Measurements from ENCODE around the gene PCDHGA5.
A peak's percentile ranks its signal among the peaks of the same experiment; 100 is the strongest.
"Not testable (repeated sequence)": the region's sequence is repeated elsewhere in the genome, so short reads cannot be mapped to it uniquely, and the experiment has no call there.

The PCDHGA5 gene

DNA sequence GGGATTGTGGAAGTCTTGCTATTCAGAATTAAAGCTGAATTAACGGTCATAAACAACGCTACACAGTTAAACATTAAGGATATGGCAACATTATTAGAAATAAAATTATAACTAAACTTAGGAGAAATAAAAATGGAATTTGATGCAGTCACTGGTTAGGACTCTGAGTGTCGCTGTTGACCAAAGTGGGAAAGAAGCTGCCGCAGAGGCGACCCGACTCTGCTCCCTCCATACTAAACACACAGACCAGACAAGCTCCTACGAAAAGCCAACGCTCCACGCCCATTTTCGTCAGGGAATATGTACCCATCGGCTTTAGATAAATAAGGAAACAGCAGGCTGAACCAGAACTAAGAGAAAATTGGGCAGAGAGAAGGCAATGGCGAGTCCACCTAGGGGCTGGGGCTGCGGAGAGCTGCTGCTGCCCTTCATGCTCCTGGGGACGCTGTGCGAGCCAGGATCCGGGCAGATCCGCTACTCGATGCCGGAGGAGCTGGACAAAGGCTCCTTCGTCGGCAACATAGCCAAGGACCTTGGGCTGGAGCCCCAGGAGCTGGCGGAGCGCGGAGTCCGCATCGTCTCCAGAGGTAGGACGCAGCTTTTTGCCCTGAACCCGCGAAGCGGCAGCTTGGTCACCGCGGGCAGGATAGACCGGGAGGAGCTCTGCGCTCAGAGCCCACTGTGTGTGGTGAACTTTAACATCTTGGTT lies at the start of gene PCDHGA5:
Gene PCDHGA5 (plus strand): TSS at position 211 of the 709 bp plus-strand sequence. CDS start 169 bp downstream, at position 380.
- Histone ChIP-seq H3K27ac (ENCODE audit: low read depth, low read length) (no peak within 1 kb of the TSS), H3K9ac (ENCODE audit: low read length) (no peak within 1 kb of the TSS), H3K36me3 (ENCODE audit: insufficient read depth, low read length) (no peaks in the 10 kb centered on the region), H3K9me3 (ENCODE audit: low read length) (peaks cover 58% of the 10 kb centered on the region), H3K27me3 (ENCODE audit: control insufficient read depth in 1 of 2, insufficient read depth in 2 of 2, low read length in 2 of 2) (no peaks in the 10 kb centered on the region), H3K4me3 (ENCODE audit: low read depth in 1 of 2, low read length in 2 of 2) (peak within 1 kb of the TSS; percentile 26 to 44), H3K4me1 (ENCODE audit: insufficient read depth, low read length) (no peaks in the 10 kb centered on the region)

DNA sequence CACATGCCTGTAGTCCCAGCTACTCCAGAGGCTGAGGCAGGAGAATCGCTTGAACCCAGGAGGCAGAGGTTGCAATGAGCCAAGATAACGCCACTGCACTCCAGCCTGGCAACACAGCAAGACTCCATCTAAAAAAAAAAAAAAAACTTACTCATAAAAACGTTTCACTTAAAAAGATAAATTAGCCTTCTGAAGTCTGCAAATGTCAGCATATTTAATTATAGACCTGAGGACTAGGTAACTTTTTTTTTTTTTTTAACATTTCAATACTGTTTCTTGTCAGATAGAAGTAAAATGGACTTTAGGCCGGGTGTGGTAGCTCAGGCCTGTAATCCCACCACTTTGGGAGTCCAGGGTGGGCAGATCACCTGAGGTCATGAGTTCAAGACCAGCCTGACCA lies 47.0 kb upstream of the PCDHGA5 start:
- H3K4me3 ChIP-seq (ENCODE audit: low read depth in 1 of 2, low read length in 2 of 2); H3K27ac ChIP-seq (ENCODE audit: low read depth, low read length); H3K4me1 ChIP-seq (ENCODE audit: insufficient read depth, low read length); H3K27me3 ChIP-seq (ENCODE audit: control insufficient read depth in 1 of 2, insufficient read depth in 2 of 2, low read length in 2 of 2); H3K9ac ChIP-seq (ENCODE audit: low read length): not testable (repeated sequence)
- H3K36me3 ChIP-seq (ENCODE audit: insufficient read depth, low read length), result peaks cover 19% of the 10 kb centered on the region
- peaks cover 55% of the 10 kb centered on the region for H3K9me3 ChIP-seq (ENCODE audit: low read length)

DNA sequence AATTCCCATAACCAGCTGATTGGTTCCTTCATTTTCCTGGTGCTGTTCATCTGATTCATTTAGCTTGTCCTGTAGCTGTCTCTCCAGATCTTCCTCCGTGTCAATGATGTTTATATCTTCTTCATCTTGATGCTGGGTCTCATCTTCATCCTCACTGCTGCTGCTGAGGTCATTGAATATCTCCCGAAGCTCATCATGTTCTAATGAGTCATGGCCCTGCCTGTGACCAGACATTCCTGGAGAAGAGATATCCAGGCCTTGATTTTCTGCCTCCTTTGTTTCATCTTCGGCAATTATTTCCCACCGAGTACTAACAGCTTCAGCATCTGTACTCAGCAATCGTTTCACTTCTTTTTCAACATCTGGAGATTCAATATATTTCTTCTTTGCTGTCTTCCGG lies 44.8 kb upstream of the PCDHGA5 start:
- H3K27me3 ChIP-seq (ENCODE audit: control insufficient read depth in 1 of 2, insufficient read depth in 2 of 2, low read length in 2 of 2), result no peaks in the 10 kb centered on the region
- H3K27ac ChIP-seq (ENCODE audit: low read depth, low read length), result no peak overlapping the region
- H3K36me3 ChIP-seq (ENCODE audit: insufficient read depth, low read length), result peaks cover 19% of the 10 kb centered on the region
- H3K9me3 ChIP-seq (ENCODE audit: low read length), result peaks cover 52% of the 10 kb centered on the region
- no peaks in the 10 kb centered on the region for H3K4me1 ChIP-seq (ENCODE audit: insufficient read depth, low read length)
- peak overlapping the region; percentile 98 for H3K4me3 ChIP-seq (ENCODE audit: low read depth in 1 of 2, low read length in 2 of 2)
- H3K9ac ChIP-seq (ENCODE audit: low read length), result no peak overlapping the region

DNA sequence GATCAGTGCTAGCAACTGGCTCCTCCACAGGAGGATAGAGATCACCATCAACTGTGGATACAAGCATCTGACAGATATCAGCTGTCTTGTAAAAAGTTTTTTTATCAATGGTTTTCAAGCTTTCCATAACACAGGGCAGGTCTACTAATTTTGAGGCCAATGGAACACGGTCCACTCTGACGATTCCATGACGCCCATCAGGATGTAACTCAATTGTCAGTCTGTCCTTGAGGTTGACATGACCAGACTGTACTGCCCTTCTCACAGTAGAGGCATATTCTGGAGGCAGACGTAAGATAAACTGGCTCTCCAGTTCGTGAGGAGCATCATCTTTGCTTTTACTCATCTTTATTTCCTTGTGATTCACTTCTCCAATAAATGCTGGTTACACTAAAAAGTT lies 44.3 kb upstream of the PCDHGA5 start:
- Histone ChIP-seq H3K4me1 (ENCODE audit: insufficient read depth, low read length) (no peaks in the 10 kb centered on the region), H3K27ac (ENCODE audit: low read depth, low read length) (no peak overlapping the region), H3K9ac (ENCODE audit: low read length) (no peak overlapping the region), H3K27me3 (ENCODE audit: control insufficient read depth in 1 of 2, insufficient read depth in 2 of 2, low read length in 2 of 2) (no peaks in the 10 kb centered on the region), H3K4me3 (ENCODE audit: low read depth in 1 of 2, low read length in 2 of 2) (peak overlapping the region; percentile 98), H3K36me3 (ENCODE audit: insufficient read depth, low read length) (peaks cover 19% of the 10 kb centered on the region), H3K9me3 (ENCODE audit: low read length) (peaks cover 51% of the 10 kb centered on the region)

DNA sequence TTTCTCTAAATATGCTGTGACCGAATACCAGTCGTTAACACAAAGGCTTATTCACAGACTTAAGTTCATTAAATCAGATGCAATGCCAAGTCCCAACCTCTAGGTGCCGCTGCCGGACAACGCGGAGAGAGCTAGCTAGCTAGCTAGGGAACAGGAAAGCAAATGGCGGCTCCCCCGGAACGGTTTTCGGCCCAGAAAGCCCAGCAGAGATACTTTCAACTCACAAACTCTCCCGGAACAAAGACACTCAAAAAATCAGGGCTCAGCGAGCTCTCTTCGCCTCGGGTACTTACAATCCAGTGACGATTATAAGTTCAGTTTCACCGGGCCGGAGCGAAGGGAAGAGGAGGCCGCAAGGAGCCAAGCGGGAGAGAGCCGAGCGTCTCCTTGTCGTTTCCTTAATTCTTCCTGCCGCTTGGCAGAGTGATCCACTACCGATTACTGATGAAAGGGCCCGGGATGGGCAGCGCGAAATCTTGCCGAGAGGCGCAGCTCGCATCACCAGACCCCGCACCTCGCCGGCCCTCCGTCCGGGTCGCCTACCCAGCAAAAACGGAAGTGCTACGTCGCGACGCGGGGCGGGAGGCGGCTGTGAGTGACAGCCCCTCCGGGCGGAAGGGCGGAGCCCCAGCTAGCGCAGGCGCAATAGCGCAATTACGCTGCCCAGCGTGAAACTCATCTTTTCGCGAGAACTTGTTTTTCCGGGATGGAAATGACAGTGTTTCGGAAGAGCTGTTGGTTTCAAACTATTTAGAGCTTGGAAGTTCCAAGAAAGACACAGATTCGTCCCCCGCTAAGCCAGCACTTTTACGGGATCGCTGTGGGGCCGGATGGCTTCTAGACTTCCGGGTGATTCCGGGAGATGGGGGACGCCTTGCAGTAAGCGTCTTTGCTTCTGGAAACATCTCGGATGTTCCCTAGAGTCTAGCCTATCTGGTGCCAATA lies 43.5 kb upstream of the PCDHGA5 start, which contains the start of gene TAF7:
Gene TAF7 (minus strand): TSS at position 560 of the 945 bp plus-strand sequence. CDS start 740 bp downstream, outside the sequence.
- no peaks in the 10 kb centered on the region for H3K27me3 ChIP-seq (ENCODE audit: control insufficient read depth in 1 of 2, insufficient read depth in 2 of 2, low read length in 2 of 2)
- peaks cover 46% of the 10 kb centered on the region for H3K9me3 ChIP-seq (ENCODE audit: low read length)
- H3K4me1 ChIP-seq (ENCODE audit: insufficient read depth, low read length), result no peaks in the 10 kb centered on the region
- peaks cover 19% of the 10 kb centered on the region for H3K36me3 ChIP-seq (ENCODE audit: insufficient read depth, low read length)
- peak within 1 kb of the TSS; percentile 98 for H3K4me3 ChIP-seq (ENCODE audit: low read depth in 1 of 2, low read length in 2 of 2)
- peak within 1 kb of the TSS; percentile 89 for H3K27ac ChIP-seq (ENCODE audit: low read depth, low read length)
- H3K9ac ChIP-seq (ENCODE audit: low read length), result peak within 1 kb of the TSS; percentile 59

DNA sequence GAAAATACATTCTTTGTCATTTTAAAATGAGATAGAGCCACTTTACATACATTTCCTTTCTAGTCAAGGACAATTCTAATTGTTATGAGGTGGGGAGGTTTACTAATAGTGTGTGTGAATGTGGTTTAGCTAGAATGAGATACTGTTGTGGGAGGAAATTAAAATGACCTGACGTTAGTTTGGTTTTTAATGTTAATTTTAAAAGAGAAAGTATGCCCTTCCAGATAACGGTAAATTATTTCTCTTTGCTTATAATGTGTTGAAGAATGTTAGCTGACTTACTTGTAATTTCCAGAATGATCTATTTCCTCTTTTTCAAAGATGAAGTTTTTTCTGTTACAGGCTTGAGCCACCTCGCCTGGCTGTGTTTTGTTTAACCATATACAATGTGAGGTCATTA lies 41.7 kb upstream of the PCDHGA5 start:
- H3K4me1 ChIP-seq (ENCODE audit: insufficient read depth, low read length), result no peaks in the 10 kb centered on the region
- no peak overlapping the region for H3K9ac ChIP-seq (ENCODE audit: low read length)
- H3K9me3 ChIP-seq (ENCODE audit: low read length), result peaks cover 37% of the 10 kb centered on the region
- peaks cover 19% of the 10 kb centered on the region for H3K36me3 ChIP-seq (ENCODE audit: insufficient read depth, low read length)
- H3K4me3 ChIP-seq (ENCODE audit: low read depth in 1 of 2, low read length in 2 of 2), result no peak overlapping the region
- H3K27me3 ChIP-seq (ENCODE audit: control insufficient read depth in 1 of 2, insufficient read depth in 2 of 2, low read length in 2 of 2), result no peaks in the 10 kb centered on the region
- H3K27ac ChIP-seq (ENCODE audit: low read depth, low read length), result no peak overlapping the region

DNA sequence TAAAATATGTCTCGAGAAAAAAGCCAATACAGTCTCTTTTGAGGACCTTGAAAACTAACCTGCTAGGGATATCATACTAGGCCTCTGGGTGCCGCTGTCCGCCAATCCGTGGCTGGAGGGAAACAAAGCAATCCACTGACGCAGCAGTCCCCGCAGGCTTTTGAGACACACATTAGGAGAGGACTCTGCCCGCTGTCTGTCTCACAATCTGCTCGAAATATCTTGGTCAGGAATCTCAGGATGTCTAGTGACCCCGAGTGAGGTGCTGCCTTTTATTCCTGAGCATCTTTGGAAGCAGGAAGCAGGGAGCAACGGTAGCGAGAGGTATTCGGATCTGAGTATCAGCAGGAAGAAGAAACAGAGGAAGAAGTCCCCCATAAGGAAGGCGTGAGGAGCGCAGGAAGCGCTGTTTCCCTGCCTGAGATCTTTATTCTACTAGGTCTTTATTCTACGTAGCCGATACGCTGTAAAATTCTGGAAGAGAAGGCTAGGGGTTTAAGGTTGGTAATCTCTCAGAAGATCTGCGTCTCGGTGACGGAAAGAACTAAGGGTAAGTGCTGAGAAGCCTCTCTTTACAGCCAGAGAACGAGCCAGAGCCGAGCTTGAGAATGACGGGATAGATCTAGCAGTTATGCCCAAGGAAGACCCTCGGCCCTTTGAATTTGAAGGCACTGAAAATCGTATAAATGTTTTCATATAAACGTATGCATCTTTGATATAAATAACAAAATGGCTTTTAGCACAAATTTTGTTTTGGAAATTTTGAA lies 37.7 kb upstream of the PCDHGA5 start:
- Histone ChIP-seq H3K4me1 (ENCODE audit: insufficient read depth, low read length) (no peaks in the 10 kb centered on the region), H3K9ac (ENCODE audit: low read length) (peak overlapping the region; percentile 38), H3K9me3 (ENCODE audit: low read length) (peaks cover 36% of the 10 kb centered on the region), H3K36me3 (ENCODE audit: insufficient read depth, low read length) (no peaks in the 10 kb centered on the region), H3K4me3 (ENCODE audit: low read depth in 1 of 2, low read length in 2 of 2) (peak overlapping the region; percentile 37 to 72), H3K27me3 (ENCODE audit: control insufficient read depth in 1 of 2, insufficient read depth in 2 of 2, low read length in 2 of 2) (no peaks in the 10 kb centered on the region), H3K27ac (ENCODE audit: low read depth, low read length) (no peak overlapping the region)

DNA sequence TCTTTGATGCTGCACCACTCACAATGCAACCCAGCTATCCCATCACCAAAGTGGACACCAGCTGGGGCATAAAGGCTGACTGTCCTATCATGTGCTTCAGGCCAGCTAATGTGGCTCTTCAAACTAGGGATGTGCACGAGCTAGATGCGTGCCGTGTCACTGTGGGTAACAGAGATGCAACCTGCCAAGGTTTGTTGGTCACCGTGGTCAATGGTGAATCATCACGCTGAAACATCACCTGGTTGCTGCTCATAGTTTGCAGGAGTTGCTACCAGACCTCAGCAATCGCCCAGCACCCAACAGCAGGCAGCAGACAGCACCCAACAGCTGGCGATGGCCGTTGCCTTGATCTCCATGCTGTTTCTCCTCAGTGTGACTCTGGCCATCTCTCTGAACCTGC lies 35.7 kb upstream of the PCDHGA5 start:
- H3K9ac ChIP-seq (ENCODE audit: low read length), result no peak overlapping the region
- H3K27me3 ChIP-seq (ENCODE audit: control insufficient read depth in 1 of 2, insufficient read depth in 2 of 2, low read length in 2 of 2), result no peaks in the 10 kb centered on the region
- no peaks in the 10 kb centered on the region for H3K36me3 ChIP-seq (ENCODE audit: insufficient read depth, low read length)
- peak overlapping the region in 1 of 2 donors; percentile 28 for H3K4me3 ChIP-seq (ENCODE audit: low read depth in 1 of 2, low read length in 2 of 2)
- no peak overlapping the region for H3K27ac ChIP-seq (ENCODE audit: low read depth, low read length)
- no peaks in the 10 kb centered on the region for H3K4me1 ChIP-seq (ENCODE audit: insufficient read depth, low read length)
- peaks cover 39% of the 10 kb centered on the region for H3K9me3 ChIP-seq (ENCODE audit: low read length)

DNA sequence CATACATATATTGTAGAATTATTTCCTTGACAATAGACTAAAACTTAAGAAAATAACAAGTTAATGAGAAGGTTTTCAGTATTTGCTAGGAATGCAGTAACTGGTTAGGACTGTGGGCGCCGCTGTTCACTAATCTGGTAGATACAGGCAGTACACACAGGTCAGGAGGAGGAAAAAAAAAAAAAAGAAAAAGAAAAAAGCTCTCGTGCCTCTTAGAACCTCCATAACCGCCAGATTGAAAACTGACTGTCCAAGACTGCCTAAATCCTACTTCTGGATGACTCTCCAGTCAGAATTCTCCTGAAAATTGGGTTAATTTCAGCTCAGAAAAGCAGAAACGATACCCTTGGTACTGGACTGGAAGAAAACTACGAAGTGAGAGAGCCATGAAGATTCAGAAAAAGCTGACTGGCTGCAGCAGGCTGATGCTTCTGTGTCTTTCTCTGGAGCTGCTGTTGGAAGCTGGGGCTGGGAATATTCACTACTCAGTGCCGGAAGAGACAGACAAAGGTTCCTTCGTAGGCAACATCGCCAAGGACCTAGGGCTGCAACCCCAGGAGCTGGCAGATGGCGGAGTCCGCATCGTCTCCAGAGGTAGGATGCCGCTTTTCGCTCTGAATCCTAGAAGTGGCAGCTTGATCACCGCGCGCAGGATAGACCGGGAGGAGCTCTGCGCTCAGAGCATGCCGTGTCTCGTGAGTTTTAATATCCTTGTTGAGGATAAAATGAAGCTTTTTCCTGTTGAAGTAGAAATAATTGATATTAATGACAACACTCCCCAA lies 33.5 kb upstream of the PCDHGA5 start, which contains the start of gene PCDHGA1:
Gene PCDHGA1 (plus strand): TSS at position 216 of the 782 bp plus-strand sequence.
- Histone ChIP-seq H3K9ac (ENCODE audit: low read length) (no peak within 1 kb of the TSS), H3K9me3 (ENCODE audit: low read length) (peaks cover 46% of the 10 kb centered on the region), H3K27me3 (ENCODE audit: control insufficient read depth in 1 of 2, insufficient read depth in 2 of 2, low read length in 2 of 2) (no peaks in the 10 kb centered on the region), H3K4me1 (ENCODE audit: insufficient read depth, low read length) (no peaks in the 10 kb centered on the region), H3K27ac (ENCODE audit: low read depth, low read length) (no peak within 1 kb of the TSS), H3K4me3 (ENCODE audit: low read depth in 1 of 2, low read length in 2 of 2) (peak within 1 kb of the TSS in 1 of 2 donors; percentile 25), H3K36me3 (ENCODE audit: insufficient read depth, low read length) (no peaks in the 10 kb centered on the region)

DNA sequence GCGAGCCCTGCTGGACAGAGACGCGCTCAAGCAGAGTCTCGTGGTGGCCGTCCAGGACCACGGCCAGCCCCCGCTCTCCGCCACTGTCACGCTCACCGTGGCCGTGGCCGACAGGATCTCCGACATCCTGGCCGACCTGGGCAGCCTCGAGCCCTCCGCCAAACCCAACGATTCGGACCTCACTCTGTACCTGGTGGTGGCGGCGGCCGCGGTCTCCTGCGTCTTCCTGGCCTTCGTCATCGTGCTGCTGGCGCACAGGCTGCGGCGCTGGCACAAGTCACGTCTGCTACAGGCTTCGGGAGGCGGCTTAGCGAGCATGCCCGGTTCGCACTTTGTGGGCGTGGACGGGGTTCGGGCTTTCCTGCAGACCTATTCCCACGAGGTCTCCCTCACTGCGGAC lies 31.4 kb upstream of the PCDHGA5 start:
- peaks cover 42% of the 10 kb centered on the region for H3K9me3 ChIP-seq (ENCODE audit: low read length)
- H3K4me3 ChIP-seq (ENCODE audit: low read depth in 1 of 2, low read length in 2 of 2); H3K9ac ChIP-seq (ENCODE audit: low read length); H3K27me3 ChIP-seq (ENCODE audit: control insufficient read depth in 1 of 2, insufficient read depth in 2 of 2, low read length in 2 of 2); H3K36me3 ChIP-seq (ENCODE audit: insufficient read depth, low read length); H3K27ac ChIP-seq (ENCODE audit: low read depth, low read length); H3K4me1 ChIP-seq (ENCODE audit: insufficient read depth, low read length): not testable (repeated sequence)

Measured in muscle layer of colon (tissue), 2 donors.